SK-N-SH (cell line): Measurements from ENCODE around the gene USP11. TPM values are rescaled to one million over a fixed set of nuclear protein-coding genes. Genes with fewer than 3 reads are reported as not detected.

Source experiments
- CTCF ChIA-PET: fragments of 300-600, 350-600 bp; formaldehyde crosslinking; extraction: SDS; loops from one replicate; lab custom pipeline; 2021; lab: Yijun Ruan, JAX
- POLR2A ChIA-PET: fragments of 350-600 bp; sonication (Branson Sonifier 250); formaldehyde crosslinking; extraction: SDS; loops from one replicate; lab custom pipeline; 2020; ENCODE audit warnings: antibody characterized with exemption, inconsistent platforms; lab: Yijun Ruan, JAX
- DNase-seq: peaks from one replicate; pipeline ENCODE4 v3.0.0; 2012
- H2AFZ ChIP-seq: fragments of 200-600 bp; sonication (generic); 2 replicates; pipeline ENCODE4 v1.8.1; 2016; ENCODE audit warnings: antibody characterized with exemption, mild to moderate bottlenecking, low read depth
- H3F3A ChIP-seq: fragments of 200-600 bp; sonication (generic); replicated peaks from 2 replicates; pipeline ENCODE3; 2016; ENCODE audit warnings: antibody characterized with exemption, mild to moderate bottlenecking; ENCODE audit not compliant: insufficient read depth
- H3K27ac ChIP-seq, 2 experiments: fragments of 200-500 bp in 1 of 2; fragments of 200-600 bp in 1 of 2; sonication (Bioruptor generic) in 1 of 2; sonication (generic), shearing (Covaris generic) in 1 of 2; 2 replicates each; pipeline versions ENCODE4 v1.5.1 to v1.6.1; 2014 to 2016; ENCODE audit warnings: low read depth in 2 of 2, inconsistent platforms in 1 of 2, low read length in 1 of 2, mild to moderate bottlenecking in 1 of 2, mixed read lengths in 1 of 2
- H3K27me3 ChIP-seq: fragments of 200-600 bp; sonication (generic), shearing (Covaris generic); 2 replicates; pipeline ENCODE4 v1.6.1; 2016; ENCODE audit warnings: mixed run types; ENCODE audit not compliant: insufficient read depth
- H3K36me3 ChIP-seq, 2 experiments: fragments of 200-500 bp in 1 of 2; fragments of 200-600 bp in 1 of 2; sonication (Bioruptor generic) in 1 of 2; sonication (generic) in 1 of 2; replicated peaks in 1 of 2; 2 replicates each; pipeline versions ENCODE3 to v1.5.1; 2014 to 2016; ENCODE audit warnings: low read length in 1 of 2, mild to moderate bottlenecking in 1 of 2; ENCODE audit not compliant: insufficient read depth in 2 of 2, control insufficient read depth in 1 of 2
- H3K4me1 ChIP-seq, 2 experiments: fragments of 200-500 bp in 1 of 2; fragments of 200-600 bp in 1 of 2; sonication (Bioruptor generic) in 1 of 2; sonication (generic), shearing (Covaris generic) in 1 of 2; 2 replicates each; pipeline versions ENCODE4 v1.5.1 to v1.6.1; 2014 to 2016; ENCODE audit warnings: low read depth in 1 of 2, low read length in 1 of 2, mixed run types in 1 of 2; ENCODE audit not compliant: insufficient read depth in 2 of 2, control insufficient read depth in 1 of 2
- H3K4me2 ChIP-seq: fragments of 200-600 bp; sonication (generic), shearing (Covaris generic); 2 replicates; pipeline ENCODE4 v1.6.1; 2017; ENCODE audit warnings: mixed run types
- H3K4me3 ChIP-seq, 2 experiments: fragments of 200-500 bp in 1 of 2; fragments of 200-600 bp in 1 of 2; sonication (Bioruptor generic) in 1 of 2; sonication (generic), shearing (Covaris generic) in 1 of 2; 2 replicates each; pipeline versions ENCODE4 v1.5.1 to v1.8.1; 2014 to 2016; ENCODE audit warnings: low read depth in 2 of 2, inconsistent platforms in 1 of 2, low read length in 1 of 2, mild to moderate bottlenecking in 1 of 2, mixed read lengths in 1 of 2, moderate library complexity in 1 of 2
- H3K79me2 ChIP-seq: fragments of 200-600 bp; sonication (generic); 2 replicates; pipeline ENCODE4 v1.8.1; 2017; ENCODE audit warnings: mild to moderate bottlenecking; ENCODE audit not compliant: insufficient read depth
- H3K9ac ChIP-seq: fragments of 200-600 bp; sonication (generic); 2 replicates; pipeline ENCODE4 v1.6.1; 2017; ENCODE audit warnings: mixed run types
- H3K9me2 ChIP-seq: fragments of 200-600 bp; sonication (generic); 2 replicates; pipeline ENCODE4 v1.6.1; 2017; ENCODE audit warnings: mixed run types
- H3K9me3 ChIP-seq: fragments of 200-600 bp; sonication (generic); 2 replicates; pipeline ENCODE4 v1.6.1; 2017; ENCODE audit warnings: mixed run types, mild to moderate bottlenecking, moderate library complexity
- H4K20me1 ChIP-seq: fragments of 200-600 bp; sonication (generic); 2 replicates; pipeline ENCODE4 v1.6.1; 2017; ENCODE audit warnings: mild to moderate bottlenecking, mixed run types; ENCODE audit not compliant: insufficient read depth
- JUND ChIP-seq: IDR thresholded peaks from 2 replicates; pipeline ENCODE4 v1.4.0; 2012
- NFIC ChIP-seq: IDR thresholded peaks from 2 replicates; pipeline ENCODE4 v1.4.0; 2012; ENCODE audit warnings: borderline replicate concordance
- NRF1 ChIP-seq: IDR thresholded peaks from 2 replicates; pipeline ENCODE4 v1.6.1; 2012; ENCODE audit warnings: low read depth, mild to moderate bottlenecking, low read length
- RAD21 ChIP-seq: IDR thresholded peaks from 2 replicates; pipeline ENCODE4 v1.6.1; 2012; ENCODE audit warnings: mild to moderate bottlenecking, low read length
- RFX5 ChIP-seq: IDR thresholded peaks from 2 replicates; pipeline ENCODE4 v1.6.1; 2012; ENCODE audit warnings: mild to moderate bottlenecking, improper control_type of control experiment, low read length
- RXRA ChIP-seq: IDR thresholded peaks from 2 replicates; pipeline ENCODE4 v1.4.0; 2012; ENCODE audit warnings: low read depth, mild to moderate bottlenecking, borderline replicate concordance
- SIN3A ChIP-seq: IDR thresholded peaks from 2 replicates; pipeline ENCODE4 v1.6.1; 2012; ENCODE audit warnings: low read depth, mild to moderate bottlenecking, low read length, moderate library complexity, borderline replicate concordance
- TCF12 ChIP-seq: IDR thresholded peaks from 2 replicates; pipeline ENCODE4 v1.4.0; 2012
- TEAD4 ChIP-seq: IDR thresholded peaks from 2 replicates; pipeline ENCODE4 v1.4.0; 2012; ENCODE audit warnings: mild to moderate bottlenecking, borderline replicate concordance; ENCODE audit not compliant: insufficient read depth
- WGBS: methylation state at CpG from one replicate; pipeline ENCODE4 v1.1.6; 2017; ENCODE audit warnings: low lambda C conversion rate; 5-methylcytosine and 5-hydroxymethylcytosine counted together
- polyA plus RNA-seq, 3 experiments: library from polyadenylated mRNA; depleted of rRNA; stranded (reverse); fragments of >200 nt; gene quantifications; 2 replicates each; pipeline ENCODE4 v1.2.3, GENCODE V29; 2012
- TF ChIP-seq, protein P1 (sequence below): IDR thresholded peaks from 2 replicates; pipeline ENCODE4 v1.6.1; 2012; ENCODE audit warnings: mild to moderate bottlenecking, low read depth, low read length, moderate library complexity

USP11 gene
- polyA plus RNA-seq, 1 of the 3 experiments (the other 2 are of a cell fraction), result 53.1 TPM

DNA sequence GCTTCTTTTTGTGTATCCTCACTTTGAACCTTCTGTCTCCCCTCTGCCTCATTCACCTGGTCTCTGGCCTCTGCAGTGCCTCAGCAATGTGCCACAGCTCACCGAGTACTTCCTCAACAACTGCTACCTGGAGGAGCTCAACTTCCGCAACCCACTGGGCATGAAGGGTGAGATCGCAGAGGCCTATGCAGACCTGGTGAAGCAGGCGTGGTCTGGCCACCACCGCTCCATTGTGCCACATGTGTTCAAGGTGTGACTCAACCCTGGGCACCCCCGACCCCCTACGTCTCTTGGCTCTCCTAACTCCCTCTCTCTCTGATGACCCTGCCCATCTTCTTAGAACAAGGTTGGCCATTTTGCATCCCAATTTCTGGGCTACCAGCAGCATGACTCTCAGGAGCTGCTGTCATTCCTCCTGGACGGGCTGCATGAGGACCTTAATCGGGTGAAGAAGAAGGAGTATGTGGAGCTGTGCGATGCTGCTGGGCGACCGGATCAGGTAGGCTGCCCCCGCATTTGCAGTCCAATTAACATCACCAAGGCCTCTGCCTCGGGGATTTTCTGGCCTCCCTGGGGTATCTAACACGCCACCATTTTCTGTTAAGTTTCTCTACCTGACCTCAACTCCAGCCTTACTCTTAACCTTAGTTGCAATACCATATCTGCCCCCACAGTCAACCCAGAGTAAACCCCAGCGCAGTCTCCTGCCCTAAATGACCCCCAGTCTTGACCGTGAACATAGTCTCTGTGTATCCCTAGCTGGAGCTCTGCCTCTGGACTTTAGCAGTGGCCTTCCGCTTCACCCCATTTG is 8.6 kb downstream of the USP11 start:
- H4K20me1 ChIP-seq, result peaks cover 33% of the 10 kb centered on the region
- no peak overlapping the region for H2AFZ ChIP-seq
- no peaks in the 10 kb centered on the region for H3K9me3 ChIP-seq
- H3K79me2 ChIP-seq, result peaks cover 31% of the 10 kb centered on the region
- DNase-seq, result no peak
- H3K4me3 ChIP-seq, result no peak overlapping the region
- H3K9ac ChIP-seq, result no peak overlapping the region
- no peak overlapping the region for H3K27ac ChIP-seq
- WGBS, result 95% methylated on average over 15 of the region's 18 CpGs
- no peak overlapping the region for H3K4me2 ChIP-seq
- peaks cover 23 to 42% of the 10 kb centered on the region in 2 experiments for H3K36me3 ChIP-seq
- H3K4me1 ChIP-seq, result peaks cover 0 to 2% of the 10 kb centered on the region in 2 experiments; a peak in 1 of 4 replicates
- TF ChIP-seq NFIC, result no peak
- CTCF ChIA-PET, result interaction anchor here (1.0 kb wide), 1 partner anchor 44 kb away, joined by 3 read pairs; no protein-coding TSS in a partner anchor
- H3F3A ChIP-seq, result no peaks in the 10 kb centered on the region
- POLR2A ChIA-PET, result no interaction called here
- no peaks in the 10 kb centered on the region for H3K9me2 ChIP-seq
- H3K27me3 ChIP-seq, result no peaks in the 10 kb centered on the region

DNA sequence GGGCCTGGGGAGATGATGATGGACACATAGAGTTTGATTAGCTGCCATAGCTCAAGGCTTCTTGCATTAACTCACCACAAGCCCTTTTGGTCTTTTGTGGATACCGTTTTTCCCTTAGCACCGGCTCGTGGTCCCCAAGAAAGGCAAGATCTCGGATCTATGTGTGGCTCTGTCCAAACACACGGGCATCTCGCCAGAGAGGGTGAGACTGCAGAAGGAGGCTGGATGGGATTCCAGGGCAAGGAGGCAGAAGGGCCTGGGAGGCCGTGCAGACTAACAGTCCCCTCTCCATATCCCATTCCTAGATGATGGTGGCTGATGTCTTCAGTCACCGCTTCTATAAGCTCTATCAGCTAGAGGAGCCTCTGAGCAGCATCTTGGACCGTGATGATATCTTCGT is 9.5 kb downstream of the USP11 start:
- no peak for DNase-seq
- TF ChIP-seq JUND, result no peak
- TF ChIP-seq, all 33 proteins: peak for 0
- H4K20me1 ChIP-seq, result peaks cover 24% of the 10 kb centered on the region
- no peaks in the 10 kb centered on the region for H3F3A ChIP-seq
- POLR2A ChIA-PET, result no interaction called here
- peaks cover 23 to 42% of the 10 kb centered on the region in 2 experiments for H3K36me3 ChIP-seq
- no peak overlapping the region for H3K4me3 ChIP-seq
- CTCF ChIA-PET, result interaction anchor here (1.0 kb wide), 1 partner anchor 43 kb away, joined by 3 read pairs; no protein-coding TSS in a partner anchor
- H3K4me2 ChIP-seq, result no peak overlapping the region
- 96% methylated on average over 8 of the region's 10 CpGs for whole genome bisulfite sequencing
- H3K9me2 ChIP-seq, result no peaks in the 10 kb centered on the region
- no peak overlapping the region for H3K9ac ChIP-seq
- no peak overlapping the region for H2AFZ ChIP-seq
- H3K9me3 ChIP-seq, result no peaks in the 10 kb centered on the region
- peaks cover 21% of the 10 kb centered on the region for H3K79me2 ChIP-seq
- H3K27ac ChIP-seq, result no peak overlapping the region
- no peaks in the 10 kb centered on the region for H3K27me3 ChIP-seq
- H3K4me1 ChIP-seq, result no peaks in the 10 kb centered on the region; a peak in 1 of 4 replicates

DNA sequence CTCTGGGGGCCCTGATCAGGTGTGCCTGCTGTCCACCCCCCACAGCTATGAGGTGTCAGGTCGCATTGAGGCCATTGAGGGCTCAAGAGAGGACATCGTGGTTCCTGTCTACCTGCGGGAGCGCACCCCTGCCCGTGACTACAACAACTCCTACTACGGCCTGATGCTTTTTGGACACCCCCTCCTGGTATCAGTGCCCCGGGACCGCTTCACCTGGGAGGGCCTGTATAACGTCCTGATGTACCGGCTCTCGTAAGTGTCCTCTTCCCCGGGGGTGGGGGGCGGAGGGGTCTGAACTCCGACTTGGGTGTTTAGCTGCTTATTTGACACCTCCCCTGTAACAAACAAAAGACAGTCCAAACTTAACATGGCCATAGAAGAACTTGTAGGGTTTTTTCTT is 10.5 kb downstream of the USP11 start:
- H3K9me2 ChIP-seq, result no peaks in the 10 kb centered on the region
- no peak for TF ChIP-seq RAD21
- TF ChIP-seq SIN3A, result no peak
- no peak for TF ChIP-seq TCF12
- no peak for TF ChIP-seq TEAD4
- TF ChIP-seq, protein P1, sequence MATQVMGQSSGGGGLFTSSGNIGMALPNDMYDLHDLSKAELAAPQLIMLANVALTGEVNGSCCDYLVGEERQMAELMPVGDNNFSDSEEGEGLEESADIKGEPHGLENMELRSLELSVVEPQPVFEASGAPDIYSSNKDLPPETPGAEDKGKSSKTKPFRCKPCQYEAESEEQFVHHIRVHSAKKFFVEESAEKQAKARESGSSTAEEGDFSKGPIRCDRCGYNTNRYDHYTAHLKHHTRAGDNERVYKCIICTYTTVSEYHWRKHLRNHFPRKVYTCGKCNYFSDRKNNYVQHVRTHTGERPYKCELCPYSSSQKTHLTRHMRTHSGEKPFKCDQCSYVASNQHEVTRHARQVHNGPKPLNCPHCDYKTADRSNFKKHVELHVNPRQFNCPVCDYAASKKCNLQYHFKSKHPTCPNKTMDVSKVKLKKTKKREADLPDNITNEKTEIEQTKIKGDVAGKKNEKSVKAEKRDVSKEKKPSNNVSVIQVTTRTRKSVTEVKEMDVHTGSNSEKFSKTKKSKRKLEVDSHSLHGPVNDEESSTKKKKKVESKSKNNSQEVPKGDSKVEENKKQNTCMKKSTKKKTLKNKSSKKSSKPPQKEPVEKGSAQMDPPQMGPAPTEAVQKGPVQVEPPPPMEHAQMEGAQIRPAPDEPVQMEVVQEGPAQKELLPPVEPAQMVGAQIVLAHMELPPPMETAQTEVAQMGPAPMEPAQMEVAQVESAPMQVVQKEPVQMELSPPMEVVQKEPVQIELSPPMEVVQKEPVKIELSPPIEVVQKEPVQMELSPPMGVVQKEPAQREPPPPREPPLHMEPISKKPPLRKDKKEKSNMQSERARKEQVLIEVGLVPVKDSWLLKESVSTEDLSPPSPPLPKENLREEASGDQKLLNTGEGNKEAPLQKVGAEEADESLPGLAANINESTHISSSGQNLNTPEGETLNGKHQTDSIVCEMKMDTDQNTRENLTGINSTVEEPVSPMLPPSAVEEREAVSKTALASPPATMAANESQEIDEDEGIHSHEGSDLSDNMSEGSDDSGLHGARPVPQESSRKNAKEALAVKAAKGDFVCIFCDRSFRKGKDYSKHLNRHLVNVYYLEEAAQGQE, result no peak
- TF ChIP-seq RXRA, result no peak
- TF ChIP-seq RFX5, result no peak
- TF ChIP-seq NRF1, result no peak
- WGBS, result 97% methylated on average over 13 of the region's 14 CpGs
- ChIA-PET POLR2A (no interaction called here), CTCF (no interaction called here)
- no peak overlapping the region for H3K27ac ChIP-seq
- H2AFZ ChIP-seq, result no peak overlapping the region
- H3K79me2 ChIP-seq, result peaks cover 11% of the 10 kb centered on the region; the same call in 1 of the 2 replicates
- H3K36me3 ChIP-seq, result peaks cover 23 to 42% of the 10 kb centered on the region in 2 experiments
- no peaks in the 10 kb centered on the region; a peak in 1 of 4 replicates for H3K4me1 ChIP-seq
- H3K9ac ChIP-seq, result no peak overlapping the region
- H3K4me3 ChIP-seq, result no peak overlapping the region
- no peaks in the 10 kb centered on the region for H3K9me3 ChIP-seq
- no peaks in the 10 kb centered on the region for H3F3A ChIP-seq
- DNase-seq, result no peak
- no peaks in the 10 kb centered on the region for H3K27me3 ChIP-seq
- peaks cover 14% of the 10 kb centered on the region for H4K20me1 ChIP-seq
- H3K4me2 ChIP-seq, result no peak overlapping the region
